Activated CD8-positive, alpha-beta T cell treated with anti-CD3 and anti-CD28 coated beads for 36 hours (primary cell): ENCODE data around the gene INPP4B. TPM values are rescaled to one million over a fixed set of nuclear protein-coding genes. Genes with fewer than 3 reads are reported as not detected.

Source experiments
- ATAC-seq: fragments of 200-7000 bp; cut with Tn5 transposase; one replicate; pipeline ENCODE4 v1.10.0; 2021; ENCODE audit warnings: mild to moderate bottlenecking, moderate library complexity
- CTCF ChIA-PET: fragments of 350-600 bp; sonication (Branson Sonifier 250); formaldehyde crosslinking; loops from one replicate; lab custom pipeline; 2021; ENCODE audit warnings: antibody characterized with exemption; lab: Charles Lee
- POLR2A ChIA-PET: fragments of 350-600 bp; sonication (Branson Sonifier 250); formaldehyde crosslinking; loops from one replicate; lab custom pipeline; 2021; ENCODE audit warnings: antibody characterized with exemption; lab: Charles Lee
- DNase-seq: peaks from one replicate; pipeline ENCODE4 v3.0.0-alpha.2; 2020
- H3K27ac Mint-ChIP-seq: one replicate; pipeline ENCODE4 v1.8.0; 2021; ENCODE audit warnings: mild to moderate bottlenecking, mixed read lengths
- H3K27me3 Mint-ChIP-seq: one replicate; pipeline ENCODE4 v1.8.0; 2021; ENCODE audit warnings: mixed read lengths
- H3K36me3 Mint-ChIP-seq: one replicate; pipeline ENCODE4 v1.8.0; 2021; ENCODE audit warnings: low read depth, mixed read lengths
- H3K4me1 Mint-ChIP-seq: one replicate; pipeline ENCODE4 v1.8.0; 2021; ENCODE audit warnings: low read depth, mixed read lengths
- H3K4me3 Mint-ChIP-seq: one replicate; pipeline ENCODE4 v1.8.0; 2021; ENCODE audit warnings: mild to moderate bottlenecking, moderate library complexity, mixed read lengths
- H3K9me3 Mint-ChIP-seq: one replicate; pipeline ENCODE4 v1.8.0; 2021; ENCODE audit warnings: mixed read lengths
- CTCF ChIP-seq: fragments of 200-600 bp; IDR thresholded peaks from one replicate; pipeline ENCODE4 v1.8.0; 2022; ENCODE audit warnings: antibody characterized with exemption, mild to moderate bottlenecking
- intact Hi-C: fragments of 100-400 bp; cut with micrococcal nuclease; formaldehyde crosslinking; loops from one replicate; pipeline ENCODE4 v1.10.0; 2022
- total RNA-seq, 2 experiments: library from RNA; stranded (reverse); gene quantifications; one replicate each; pipeline ENCODE4 v1.2.3, GENCODE V29; 2021

INPP4B gene
- total RNA-seq, 2 experiments from 2014 or later, result 46.1 to 46.9 TPM

DNA sequence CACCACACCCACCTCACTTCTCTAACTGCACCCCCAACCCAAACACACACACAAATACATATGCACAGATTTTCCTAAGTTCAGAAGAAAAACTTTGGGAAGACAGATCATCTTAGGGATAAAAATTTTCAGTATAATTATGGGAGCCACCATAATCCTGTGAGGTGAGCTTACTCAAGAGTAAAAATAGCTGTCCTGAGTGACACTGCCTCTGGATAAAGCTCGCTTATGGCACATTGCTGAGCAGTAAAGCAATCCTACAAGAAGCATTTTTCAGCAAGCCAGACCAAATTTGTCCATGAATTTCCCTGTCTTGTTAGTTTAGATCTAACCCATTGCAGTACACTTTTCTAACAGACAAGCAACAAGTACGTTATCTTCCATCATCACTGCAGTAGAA is 83.8 kb downstream of the INPP4B start:
- H3K27me3 Mint-ChIP-seq, result no peaks in the 10 kb centered on the region
- H3K36me3 Mint-ChIP-seq, result no peaks in the 10 kb centered on the region
- H3K9me3 Mint-ChIP-seq, result no peaks in the 10 kb centered on the region
- intact Hi-C loops, result no loop called here
- no peak for TF ChIP-seq CTCF
- POLR2A ChIA-PET, result no interaction called here
- no peaks in the 10 kb centered on the region for H3K4me1 Mint-ChIP-seq
- ATAC-seq (no peak), DNase-seq (no peak)
- no peak overlapping the region for H3K27ac Mint-ChIP-seq
- H3K4me3 Mint-ChIP-seq, result no peak overlapping the region
- CTCF ChIA-PET, result no interaction called here

GRCh38 chr4:142752202-142752786 is 93.8 kb downstream of the INPP4B start:
- CTCF ChIA-PET, result interaction anchor here (0.6 to 0.7 kb wide), 2 partner anchors 73 to 83 kb away, joined by 3 read pairs; no protein-coding TSS in a partner anchor
- H3K27me3 Mint-ChIP-seq, result no peaks in the 10 kb centered on the region
- H3K9me3 Mint-ChIP-seq, result no peaks in the 10 kb centered on the region
- no peaks in the 10 kb centered on the region for H3K4me1 Mint-ChIP-seq
- ATAC-seq (no peak), DNase-seq (no peak)
- H3K27ac Mint-ChIP-seq, result no peak overlapping the region
- no peak overlapping the region for H3K4me3 Mint-ChIP-seq
- TF ChIP-seq CTCF, result no peak
- POLR2A ChIA-PET, result no interaction called here
- intact Hi-C loops, result no loop called here
- H3K36me3 Mint-ChIP-seq, result no peaks in the 10 kb centered on the region

GRCh38 chr4:142743121-142743825 is 102.8 kb downstream of the INPP4B start:
- no peak for TF ChIP-seq CTCF
- ChIA-PET CTCF (interaction anchor here (1.3 kb wide), 1 partner anchor 389 kb away, joined by 3 read pairs; no protein-coding TSS in a partner anchor), POLR2A (no interaction called here)
- no peak for DNase-seq
- Mint-ChIP-seq H3K4me1 (no peaks in the 10 kb centered on the region), H3K27me3 (no peaks in the 10 kb centered on the region), H3K27ac (no peak overlapping the region), H3K36me3 (peaks cover 2% of the 10 kb centered on the region), H3K4me3 (no peak overlapping the region), H3K9me3 (peaks cover 12% of the 10 kb centered on the region)
- no peak for ATAC-seq
- intact Hi-C loops, result no loop called here

DNA sequence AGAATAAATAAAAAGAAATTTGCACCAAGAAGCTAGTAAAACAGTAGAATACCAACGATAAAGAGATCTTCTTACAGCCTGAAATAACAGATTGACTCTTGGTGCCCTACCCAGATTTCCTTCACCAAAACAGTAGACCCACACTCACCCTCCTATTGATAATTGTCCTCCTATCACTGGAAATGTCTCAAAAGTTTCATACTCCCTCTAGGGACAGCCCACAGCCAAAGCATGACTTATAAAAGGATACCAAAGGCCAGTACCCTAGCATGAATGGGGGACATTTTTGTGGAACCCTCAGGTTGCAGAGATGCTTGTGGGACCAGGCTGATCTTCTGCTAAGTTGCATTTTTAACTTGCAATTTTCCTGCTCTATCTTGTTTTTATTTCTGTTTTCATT is 104.1 kb downstream of the INPP4B start:
- Mint-ChIP-seq H3K4me3 (no peak overlapping the region), H3K4me1 (no peaks in the 10 kb centered on the region), H3K27ac (no peak overlapping the region), H3K9me3 (peaks cover 10% of the 10 kb centered on the region), H3K27me3 (no peaks in the 10 kb centered on the region), H3K36me3 (peaks cover 2% of the 10 kb centered on the region)
- ATAC-seq (no peak), DNase-seq (no peak)
- ChIA-PET POLR2A (no interaction called here), CTCF (no interaction called here)
- TF ChIP-seq CTCF, result no peak
- intact Hi-C loops, result no loop called here

DNA sequence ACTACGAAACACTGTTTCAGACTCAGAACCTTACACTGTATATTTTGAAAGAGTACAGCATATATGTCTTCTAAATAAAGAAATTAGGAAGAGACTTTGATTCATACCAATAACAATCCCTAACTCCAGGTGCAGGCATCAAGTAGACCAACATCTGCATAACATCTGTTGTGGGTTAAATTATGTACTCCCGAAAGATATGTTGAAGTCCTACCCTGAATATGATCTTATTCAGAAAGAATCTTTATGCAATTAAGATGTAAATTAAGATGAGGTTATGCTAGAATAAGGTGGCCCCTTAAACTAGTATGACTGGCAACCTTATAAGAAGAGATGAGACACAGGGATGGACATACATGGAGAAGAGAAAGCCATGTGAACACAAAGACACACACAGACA is 117.9 kb downstream of the INPP4B start:
- no peak for TF ChIP-seq CTCF
- intact Hi-C loops, result loop anchor here (5.0 to 10.0 kb wide), 2 partner anchors 117 to 601 kb away; partner anchors contain the start of gene INPP4B
- POLR2A ChIA-PET, result no interaction called here
- no peaks in the 10 kb centered on the region for H3K9me3 Mint-ChIP-seq
- H3K4me1 Mint-ChIP-seq, result peaks cover 2% of the 10 kb centered on the region
- CTCF ChIA-PET, result interaction anchor here (2.9 kb wide), 1 partner anchor 8 kb away, joined by 16 read pairs; no protein-coding TSS in a partner anchor
- no peaks in the 10 kb centered on the region for H3K36me3 Mint-ChIP-seq
- ATAC-seq (no peak), DNase-seq (no peak)
- H3K4me3 Mint-ChIP-seq, result no peak overlapping the region
- no peak overlapping the region for H3K27ac Mint-ChIP-seq
- no peaks in the 10 kb centered on the region for H3K27me3 Mint-ChIP-seq
